GM21447 (cell line): ENCODE data around the gene TIMM9.
"Not testable (repeated sequence)": the region's sequence is repeated elsewhere in the genome, so short reads cannot be mapped to it uniquely, and the experiment has no call there.

Experiments used
- ATAC-seq: cut with Tn5 transposase; IDR thresholded peaks from one replicate; pipeline ENCODE4 v1.9.1; 2021; ENCODE audit not compliant: unreplicated experiment

TIMM9 gene, protein sequence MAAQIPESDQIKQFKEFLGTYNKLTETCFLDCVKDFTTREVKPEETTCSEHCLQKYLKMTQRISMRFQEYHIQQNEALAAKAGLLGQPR

DNA sequence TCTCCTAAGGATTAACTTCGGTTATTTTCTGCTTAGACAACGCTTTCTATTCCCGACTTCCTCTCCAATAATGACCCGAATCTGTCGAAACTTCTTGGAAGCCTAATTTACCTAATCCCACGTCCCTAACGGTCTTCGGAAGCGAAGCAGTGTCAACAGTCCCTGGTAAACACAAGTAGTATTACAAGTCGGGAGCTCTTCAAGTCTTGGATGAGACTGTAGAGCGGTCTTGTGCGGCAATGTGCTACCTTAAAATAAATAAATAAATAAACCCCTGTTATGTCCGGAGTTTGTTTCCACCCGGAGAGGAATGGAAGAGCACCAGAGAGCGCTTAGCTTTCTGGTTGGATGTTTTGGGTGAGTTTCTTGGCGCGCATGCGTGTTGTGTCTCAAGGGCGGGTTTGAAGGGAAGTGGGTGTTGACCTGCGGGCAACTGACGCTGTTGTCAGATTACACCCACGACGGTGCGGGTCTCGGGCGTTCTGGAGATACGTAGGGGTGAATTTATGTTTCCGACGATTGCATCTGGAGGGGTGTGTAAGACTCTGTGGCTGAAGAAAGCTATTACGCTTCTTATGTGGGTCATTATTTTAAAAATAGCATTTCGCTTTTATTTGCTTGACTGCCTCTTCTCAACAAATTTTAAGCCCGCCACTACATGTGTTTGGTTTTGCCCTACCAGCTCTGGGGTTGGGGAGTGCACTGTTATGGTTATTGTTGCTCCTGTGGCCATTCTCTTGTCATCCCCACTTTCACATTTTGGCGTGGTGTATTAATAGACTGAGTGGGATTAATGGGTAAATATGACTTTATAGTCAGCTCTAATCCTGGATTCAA is at the start of gene TIMM9, which contains the start of gene KIAA0586:
TSS of gene TIMM9 (minus strand) at position 251 of the 837 bp plus-strand sequence. CDS start 15,586 bp downstream, outside the sequence.
TSS of gene KIAA0586 (plus strand) at position 439 of the 837 bp plus-strand sequence. CDS start 546 bp downstream, outside the sequence.
- peak; percentile 89 for ATAC-seq

DNA sequence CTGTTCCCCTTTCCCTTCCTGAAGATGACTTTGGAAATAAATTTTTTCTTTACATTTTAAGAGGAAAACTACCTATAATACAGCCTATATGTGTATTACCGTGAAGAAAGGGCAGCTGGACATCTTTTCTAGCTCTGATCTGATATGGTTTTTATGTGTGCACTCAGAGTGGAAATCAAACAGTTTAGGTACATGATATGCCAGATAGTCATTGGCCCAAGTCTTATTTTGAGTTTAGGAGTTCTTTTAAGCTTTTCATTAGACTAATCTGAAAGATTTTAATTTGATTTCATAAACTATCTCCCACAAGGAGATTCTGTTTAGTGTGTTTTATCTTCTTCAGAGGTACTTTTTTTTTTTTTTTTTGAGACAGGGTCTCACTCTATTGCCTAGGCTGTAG is 49.0 kb upstream of the TIMM9 start:
- no peak for ATAC-seq

DNA sequence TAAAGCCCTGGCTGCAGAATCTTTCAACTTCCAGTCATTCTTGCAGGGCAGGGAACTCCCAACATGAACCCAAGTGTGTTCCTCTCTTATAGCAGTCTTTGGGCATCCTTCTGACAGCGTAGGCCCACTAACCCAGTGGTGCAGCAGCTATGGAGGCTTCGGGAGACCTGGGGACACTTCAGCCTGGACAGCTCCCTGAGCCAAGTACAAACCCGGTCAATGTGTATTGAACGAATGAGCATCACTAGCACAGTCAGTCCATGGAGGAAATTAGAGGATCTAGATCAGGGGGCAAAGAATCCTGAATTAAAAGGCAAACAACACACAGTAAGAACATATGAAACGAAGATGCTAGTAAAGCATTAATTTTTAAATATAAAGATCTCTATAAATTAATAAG is 42.0 kb upstream of the TIMM9 start:
- no peak for ATAC-seq

DNA sequence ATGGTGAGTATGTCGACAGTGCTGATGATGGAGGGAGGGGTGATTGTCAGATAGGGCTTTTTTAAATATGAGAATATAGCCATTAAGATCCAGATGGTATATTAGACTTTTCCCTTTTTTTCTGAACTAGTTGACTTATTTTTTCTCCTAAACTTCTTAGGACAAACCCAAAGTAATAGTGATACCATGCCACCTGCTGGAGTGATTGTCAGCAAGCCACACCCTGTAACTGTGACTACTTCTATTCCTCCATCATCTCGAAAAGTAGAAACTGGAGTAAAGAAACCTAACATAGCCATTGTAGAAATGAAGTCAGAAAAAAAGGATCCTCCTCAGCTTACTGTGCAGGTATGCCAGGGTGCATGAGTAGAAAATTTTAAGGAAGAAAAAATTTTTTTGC is 40.2 kb upstream of the TIMM9 start:
- ATAC-seq = no peak

DNA sequence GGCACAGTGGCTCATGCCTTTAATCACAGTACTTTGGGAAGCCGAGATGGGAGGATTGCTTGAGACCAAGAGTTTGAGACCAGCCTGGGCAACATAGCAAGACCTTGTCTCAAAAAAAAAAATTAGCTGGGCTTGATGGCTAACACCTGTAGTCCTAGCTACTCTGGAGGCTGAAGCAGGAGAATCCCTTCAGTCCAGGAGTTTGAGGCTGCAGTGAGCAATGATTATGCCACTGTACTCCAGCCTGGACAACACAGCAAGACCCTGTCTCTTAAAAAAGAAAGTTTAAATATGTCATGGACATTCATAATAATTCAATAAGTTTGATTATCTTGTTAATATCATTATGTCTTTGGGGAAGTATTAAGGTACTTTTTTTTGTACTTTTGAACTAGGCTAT is 39.1 kb upstream of the TIMM9 start:
- ATAC-seq = no peak

DNA sequence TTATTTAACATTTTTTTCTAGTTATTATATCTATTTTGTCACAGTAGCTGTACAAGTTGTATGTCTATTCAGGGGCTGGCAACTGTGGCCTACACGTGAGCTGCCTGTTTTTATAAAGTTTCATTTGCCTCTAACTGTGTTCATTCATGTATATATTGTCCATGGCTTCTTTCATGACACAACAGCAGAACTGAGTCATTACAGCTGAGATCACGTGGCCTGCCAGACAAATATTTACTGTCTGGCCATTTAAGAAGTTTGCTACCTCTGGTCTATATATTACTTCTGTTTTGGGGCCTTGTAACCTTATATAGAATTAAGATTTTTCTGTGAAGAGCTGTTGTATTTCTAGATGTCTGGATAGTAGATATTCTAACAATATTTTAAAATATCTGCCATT is 38.1 kb upstream of the TIMM9 start:
- ATAC-seq = no peak

DNA sequence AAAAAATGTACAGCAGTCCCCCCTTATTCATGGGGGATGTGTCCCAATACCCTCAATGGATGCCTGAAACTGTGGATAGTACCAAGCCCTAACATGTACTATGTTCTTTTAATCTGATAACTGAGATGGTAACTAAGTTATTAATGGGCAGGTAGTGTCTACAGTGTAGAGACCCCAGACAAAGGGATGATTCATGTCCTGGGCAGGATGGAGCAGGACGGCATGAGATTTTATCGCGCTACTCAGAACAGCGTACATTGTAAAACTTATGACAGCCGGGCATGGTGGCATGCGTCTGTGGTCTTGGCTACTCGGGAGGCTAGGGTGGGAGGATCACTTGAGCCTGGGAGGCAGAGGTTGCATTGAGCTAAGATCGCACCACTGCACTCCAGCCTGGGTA is 37.3 kb upstream of the TIMM9 start:
- no peak for ATAC-seq

DNA sequence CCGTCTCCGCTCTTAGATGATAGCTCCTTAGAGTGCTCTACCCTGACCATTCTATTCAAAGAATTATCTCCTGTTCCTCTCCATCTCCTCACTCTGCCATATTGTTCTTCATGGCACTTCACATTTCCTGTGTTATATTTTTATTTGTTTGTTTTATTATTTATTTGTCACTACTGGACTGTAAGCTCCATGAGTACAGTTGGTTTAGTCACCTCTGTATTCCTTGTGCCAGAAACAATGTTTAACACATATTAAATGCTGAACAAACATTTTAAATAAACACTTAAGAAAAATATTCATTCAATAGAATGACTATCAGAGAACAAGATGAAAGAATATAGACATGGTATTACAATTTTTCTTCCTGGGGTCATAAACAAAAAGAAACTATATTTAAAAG is 35.8 kb upstream of the TIMM9 start:
- no peak for ATAC-seq

DNA sequence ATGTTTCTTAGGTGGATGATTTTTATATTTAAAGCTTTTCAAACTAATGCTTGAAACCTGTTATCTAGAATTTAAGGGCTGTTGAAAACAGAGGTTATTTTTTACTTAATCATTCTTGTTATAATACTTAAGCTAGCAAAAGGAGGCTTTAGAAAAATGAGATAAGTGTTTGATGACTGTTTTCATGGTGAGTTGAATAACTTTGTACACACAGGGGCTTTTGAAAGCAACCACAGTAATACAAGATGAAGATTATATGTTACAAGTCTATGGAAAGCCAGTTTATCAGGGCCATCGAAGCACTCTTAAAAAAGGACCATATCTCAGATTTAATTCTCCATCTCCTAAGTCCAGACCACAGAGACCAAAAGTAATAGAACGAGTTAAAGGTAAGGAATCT is 33.4 kb upstream of the TIMM9 start:
- no peak for ATAC-seq

DNA sequence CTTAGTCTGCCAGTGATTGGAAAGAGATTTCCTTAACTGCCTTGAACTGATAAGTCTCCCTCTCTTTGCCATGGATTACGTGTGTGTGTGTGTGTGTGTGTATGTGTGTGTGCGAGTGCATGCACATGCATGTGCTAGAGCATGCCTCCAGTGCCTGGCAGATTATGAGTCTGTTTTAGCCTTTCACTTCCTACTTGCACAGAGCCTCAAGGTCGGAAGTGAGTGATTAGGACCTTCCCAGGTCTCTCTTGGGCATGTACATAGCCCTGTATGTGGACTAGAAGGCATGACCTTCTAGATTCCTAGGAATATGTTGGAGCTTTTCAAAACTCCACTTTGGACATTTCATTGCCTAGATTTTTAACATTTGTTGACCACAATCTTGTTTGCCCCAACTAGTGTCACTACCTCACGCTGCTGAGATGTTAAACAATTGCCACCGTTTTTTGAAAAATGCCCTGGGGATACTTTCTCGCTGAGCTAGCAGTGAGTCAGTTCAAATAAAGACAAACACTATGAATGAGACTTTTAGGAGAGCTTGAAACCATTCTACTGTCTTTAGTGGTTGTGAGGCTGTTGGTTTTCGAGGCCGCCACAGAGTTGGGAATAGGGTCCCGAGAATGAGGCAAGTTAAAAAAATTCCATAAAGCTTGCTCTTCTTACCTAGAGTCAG is 28.4 kb upstream of the TIMM9 start:
- ATAC-seq = no peak

DNA sequence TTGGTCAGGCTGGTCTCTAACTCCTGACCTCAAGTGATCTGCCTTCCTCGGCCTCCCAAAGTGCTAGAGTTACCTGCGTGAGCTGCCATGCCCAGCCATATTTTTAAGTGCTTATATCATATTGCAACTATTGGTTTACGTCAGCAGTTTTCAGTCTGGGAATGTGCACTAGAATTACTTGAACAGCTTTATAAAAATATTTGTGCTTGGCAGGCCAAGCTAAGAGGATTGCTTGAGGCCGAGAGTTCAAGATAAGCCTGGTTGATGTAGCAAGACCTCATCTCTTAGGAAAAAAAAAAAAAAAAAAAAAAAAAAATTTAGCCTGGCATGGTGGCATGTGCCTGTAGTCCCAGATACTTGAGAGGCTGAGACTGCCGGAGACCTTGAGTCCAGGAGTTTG is 17.3 kb upstream of the TIMM9 start:
- ATAC-seq = no peak

DNA sequence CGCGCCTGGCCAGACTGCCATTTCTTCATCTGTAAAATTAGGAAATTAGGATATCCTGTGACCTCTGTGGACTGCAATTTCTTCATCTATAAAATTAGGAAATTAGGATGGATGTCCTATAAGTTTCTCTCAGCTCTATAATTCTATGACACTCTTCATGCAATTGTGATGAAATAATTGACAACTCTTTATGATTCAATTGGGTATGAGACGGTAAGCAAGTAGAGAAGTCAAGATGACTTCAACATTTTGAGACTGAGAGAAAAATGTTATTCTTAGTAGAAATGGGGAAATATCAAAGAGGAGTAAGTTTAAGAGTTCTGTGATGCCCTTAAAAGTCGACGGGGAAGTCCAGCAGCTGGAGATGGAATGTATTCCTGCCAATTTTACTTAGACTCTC is 12.1 kb upstream of the TIMM9 start:
- ATAC-seq = no peak

DNA sequence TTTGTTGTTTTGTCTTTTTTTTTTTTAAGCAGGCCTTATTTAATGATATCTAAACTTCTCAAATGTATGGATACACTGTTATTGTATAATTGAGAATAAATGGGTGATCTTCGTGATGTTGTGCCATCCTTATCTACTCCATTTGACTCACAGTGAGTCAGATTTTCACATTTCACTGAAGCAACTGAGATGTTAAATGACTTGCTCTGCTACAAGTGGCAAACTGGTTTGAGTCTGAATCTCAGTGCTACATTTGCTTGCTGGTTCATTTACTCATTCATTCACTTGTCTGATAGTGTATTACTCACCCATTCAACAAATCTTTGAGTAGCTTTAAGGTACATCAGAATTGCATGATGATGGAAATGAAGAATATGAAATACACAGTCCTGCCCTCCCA is 2.8 kb upstream of the TIMM9 start:
- ATAC-seq = no peak

DNA sequence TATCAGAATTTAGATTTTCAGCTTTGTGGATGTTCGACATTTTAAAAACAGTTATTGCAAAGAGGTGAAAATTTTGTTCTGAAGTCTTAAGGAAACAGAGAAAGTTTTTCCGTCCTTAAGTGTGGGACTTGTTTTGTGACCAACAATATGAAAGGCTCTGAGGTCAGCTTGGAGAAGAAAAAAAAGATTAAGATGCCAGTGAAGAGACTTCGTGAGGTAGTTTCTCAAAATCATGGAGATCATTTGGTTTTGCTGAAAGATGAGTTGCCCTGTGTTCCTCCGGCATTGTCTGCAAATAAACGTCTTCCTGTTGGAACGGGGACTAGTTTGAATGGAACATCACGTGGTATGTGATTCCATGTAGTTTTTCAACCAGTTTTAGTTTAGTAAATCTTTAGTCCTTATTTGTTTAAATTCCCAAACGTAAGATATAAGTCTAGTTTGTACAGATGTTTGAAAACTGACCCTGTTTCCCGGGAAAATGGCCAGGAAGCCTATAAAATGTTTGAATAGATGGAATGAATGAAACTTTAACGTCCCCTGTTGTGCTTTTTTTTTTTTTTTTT is 870 bp upstream of the TIMM9 start:
- ATAC-seq = no peak

DNA sequence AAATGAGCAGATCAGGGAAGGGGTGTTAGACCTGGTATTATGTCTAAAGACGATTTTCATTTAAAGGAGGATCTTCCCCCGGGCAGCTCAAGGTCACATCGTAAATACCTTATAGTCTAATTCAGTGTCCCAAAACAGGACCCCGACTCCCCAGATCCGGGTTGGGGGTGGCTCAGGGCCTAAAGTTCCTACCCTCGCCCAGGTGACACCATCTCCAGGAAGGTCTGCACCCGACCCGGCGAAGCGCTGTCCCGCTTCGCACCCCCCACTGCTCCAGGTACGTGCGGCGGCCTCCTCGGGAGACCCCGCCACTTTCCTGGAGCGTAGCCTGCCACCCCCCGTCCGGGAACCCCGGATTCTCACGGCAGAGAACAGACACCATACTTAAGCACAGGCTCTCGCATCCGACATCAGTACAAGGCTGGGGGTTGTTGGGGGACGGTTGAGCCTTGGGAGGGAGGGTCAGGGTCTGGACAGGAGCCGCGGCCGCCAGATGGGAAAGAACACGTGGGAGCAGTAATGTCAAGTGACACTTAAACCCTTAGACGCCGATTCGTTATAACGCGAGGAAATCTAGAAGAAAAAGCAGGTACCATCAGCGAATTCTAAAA is 556 bp downstream of the TIMM9 start:
- ATAC-seq = peak; percentile 48

DNA sequence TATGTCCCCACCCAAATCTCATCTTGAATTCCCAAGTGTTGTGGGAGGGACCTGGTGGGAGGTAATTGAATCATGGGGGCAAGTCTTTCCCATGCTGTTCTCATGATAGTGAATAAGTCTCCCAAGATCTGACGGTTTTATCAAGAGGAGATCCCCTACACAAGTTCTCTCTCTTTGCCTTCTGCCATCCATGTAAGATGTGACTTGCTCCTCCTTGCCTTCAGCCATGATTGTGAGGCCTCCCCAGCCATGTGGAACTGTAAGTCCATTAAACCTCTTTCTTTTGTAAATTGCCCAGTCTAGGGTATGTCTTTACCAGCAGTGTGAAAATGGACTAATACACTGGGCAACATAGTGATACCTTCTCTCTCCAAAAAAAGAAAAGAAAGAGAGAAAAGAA is 10.4 kb downstream of the TIMM9 start:
- not testable (repeated sequence) for ATAC-seq

DNA sequence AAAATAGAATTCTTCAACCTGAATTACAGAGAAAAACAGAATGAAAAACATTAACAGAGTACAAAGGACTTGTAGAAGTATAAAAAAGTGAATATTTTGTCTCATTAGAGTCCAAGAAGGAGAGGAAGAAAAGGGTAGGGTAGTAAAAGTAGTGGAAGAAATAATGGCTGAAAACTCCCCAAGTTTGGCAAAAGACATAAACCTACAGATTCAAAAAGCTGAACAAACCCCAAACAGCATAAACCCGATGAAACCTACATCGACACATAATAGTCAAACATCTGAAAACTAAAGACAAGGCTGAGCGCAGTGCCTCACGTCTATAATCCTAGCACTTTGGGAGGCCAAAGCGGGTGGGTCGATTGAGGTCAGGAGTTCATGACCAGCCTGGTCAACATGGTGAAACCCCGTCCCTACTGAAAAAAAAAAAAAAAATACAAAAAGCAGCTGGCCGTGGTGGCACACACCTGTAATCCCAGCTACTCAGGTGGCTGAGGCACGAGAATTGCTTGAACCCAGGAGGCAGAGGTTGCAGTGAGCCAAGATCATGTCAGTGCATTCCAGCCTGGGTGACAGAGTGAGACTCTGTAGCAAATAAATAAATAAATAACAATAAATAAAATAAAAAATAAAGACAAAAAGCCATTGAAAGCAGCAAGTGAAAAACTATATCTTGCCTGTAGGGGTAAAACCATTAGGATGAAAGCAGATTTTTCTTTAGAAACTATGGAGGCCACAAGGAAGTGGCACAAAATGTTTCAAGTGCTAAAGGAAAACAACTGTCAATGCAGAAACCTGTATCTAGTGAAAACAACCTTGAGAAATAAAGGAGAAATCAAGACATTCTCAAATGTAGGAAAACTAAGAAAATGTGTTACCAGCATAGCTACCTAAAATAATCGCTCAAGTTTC is 11.4 kb downstream of the TIMM9 start:
- ATAC-seq = no peak

DNA sequence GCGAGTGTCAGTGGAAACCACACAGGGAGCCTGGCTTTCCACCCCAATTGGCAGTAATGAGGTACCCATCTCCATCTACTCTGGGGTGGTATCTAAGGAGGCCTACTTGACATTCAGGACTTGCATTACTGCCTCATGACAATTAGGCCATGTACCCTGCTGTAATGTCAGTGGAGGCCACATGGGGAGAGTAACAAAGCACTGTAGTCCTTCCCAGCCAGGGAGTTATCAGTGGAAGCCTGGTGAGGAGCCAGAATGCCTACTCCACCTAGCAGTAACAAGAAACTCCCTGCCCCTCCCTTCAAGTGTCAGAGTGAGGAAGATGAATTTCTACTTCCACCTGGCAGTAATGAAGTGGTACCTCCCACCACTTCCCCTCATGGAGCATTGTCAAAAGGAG is 12.5 kb downstream of the TIMM9 start:
- ATAC-seq = no peak

DNA sequence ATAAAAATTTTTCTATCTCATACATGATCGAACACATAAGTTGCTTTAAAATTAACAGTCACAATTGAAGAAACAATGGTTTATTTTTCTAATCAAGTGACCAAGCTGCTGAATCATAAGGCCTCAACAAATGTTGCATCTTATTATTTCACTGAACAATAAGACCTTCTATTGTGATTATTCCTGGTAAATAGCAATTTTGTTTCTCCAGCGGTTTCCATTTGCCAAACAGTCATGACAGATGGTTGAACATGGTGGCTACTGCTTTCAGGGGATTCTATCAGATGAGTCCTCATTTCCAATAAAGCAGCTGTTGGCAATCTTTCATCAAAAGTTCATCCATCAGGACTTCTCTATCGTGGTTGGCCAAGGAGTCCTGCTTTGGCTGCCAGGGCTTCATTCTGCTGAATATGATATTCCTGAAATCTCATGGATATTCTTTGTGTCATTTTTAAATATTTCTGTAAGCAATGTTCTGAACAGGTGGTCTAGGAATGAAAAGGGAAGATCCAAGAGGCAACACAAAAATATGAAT is 18.6 kb downstream of the TIMM9 start:
- no peak for ATAC-seq

DNA sequence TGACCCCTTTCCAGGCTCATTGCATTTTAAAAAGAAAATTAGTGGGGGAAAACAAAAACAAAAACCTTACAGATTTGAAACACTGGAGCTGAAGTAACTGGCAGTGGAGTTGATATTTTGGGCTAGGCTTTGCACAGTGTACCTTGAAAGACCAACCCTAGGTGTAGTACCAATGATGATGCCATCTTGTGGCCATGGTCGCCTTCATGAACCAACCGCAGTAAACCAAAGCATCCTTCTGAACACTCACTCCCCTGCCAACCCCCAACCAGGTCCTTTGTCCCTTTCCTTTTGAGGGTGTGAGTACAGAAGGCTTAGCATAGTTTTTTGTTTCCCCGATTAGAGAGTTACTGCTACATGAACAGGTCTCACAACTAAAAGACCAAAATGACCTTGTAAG is 25.7 kb downstream of the TIMM9 start:
- ATAC-seq = no peak
